ENCODE data around the gene LGMN. TPM values are rescaled to one million over a fixed set of nuclear protein-coding genes. Genes with fewer than 3 reads are reported as not detected.

Gene LGMN
- polyA plus RNA-seq, 1 donor (not counting 4 experiments of a cell fraction or from before 2014, with no cell fraction given): 61.0 TPM

DNA sequence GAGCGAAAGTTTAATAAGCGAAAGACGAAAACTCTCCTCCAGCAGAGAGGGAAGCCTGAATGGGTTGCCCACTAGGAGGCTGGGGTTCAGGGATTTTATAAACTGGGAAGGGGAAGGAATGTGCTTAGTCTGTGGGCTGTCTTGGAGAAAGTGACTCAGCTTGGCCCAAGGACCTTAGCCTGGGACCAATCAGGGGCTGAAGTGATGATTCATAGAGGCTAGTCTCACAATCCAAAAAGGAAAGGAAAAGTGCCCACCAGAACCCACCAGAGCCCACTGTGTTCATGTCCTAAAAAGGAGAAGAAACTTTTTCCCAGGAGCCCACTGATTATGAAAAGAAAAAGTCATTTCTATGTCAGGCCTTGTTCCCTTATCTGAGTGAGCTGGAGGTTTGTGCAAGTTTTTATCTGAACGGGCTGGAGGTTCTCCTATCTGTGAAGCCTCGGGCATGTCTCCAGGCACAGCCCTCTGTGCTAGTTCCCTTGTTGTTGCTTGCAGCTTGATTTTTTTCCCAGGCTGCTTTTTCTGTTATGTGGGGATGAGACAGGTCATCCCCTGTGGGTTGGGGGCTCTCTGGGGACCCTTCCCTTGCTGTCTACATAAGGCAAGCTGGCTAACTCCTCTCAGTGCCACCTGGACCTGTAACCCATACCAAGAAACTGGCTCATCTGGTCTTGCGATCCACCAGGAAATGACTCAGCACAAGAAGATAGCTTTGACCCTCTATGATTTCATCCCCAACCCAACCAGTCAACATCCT lies 37.4 kb upstream of the LGMN start:
- H3K9me3 ChIP-seq (ENCODE audit: control insufficient read depth, low read depth, low read length): peaks cover 3% of the 10 kb centered on the region
- H3K9ac ChIP-seq (ENCODE audit: control insufficient read depth, extremely low read depth, insufficient read depth, low read length): no peak overlapping the region
- H3K36me3 ChIP-seq (ENCODE audit: control insufficient read depth in 2 of 2, extremely low read depth in 1 of 2, insufficient read depth in 2 of 2, low read length in 2 of 2): no peaks in the 10 kb centered on the region
- dilution Hi-C loops (cut with MboI; ENCODE audit: extremely low pct_ligation_motif_present, low sequenced_read_pairs): no loop called here
- no peaks in the 10 kb centered on the region for H3K27me3 ChIP-seq (ENCODE audit: control insufficient read depth, extremely low read depth, insufficient read depth, low read length)
- peak overlapping the region in 1 of 3 experiments; percentile 10 for H3K4me3 ChIP-seq (ENCODE audit: control insufficient read depth in 2 of 3, extremely low read depth in 1 of 3, insufficient read depth in 2 of 3, low read depth in 1 of 3, low read length in 3 of 3)
- TF ChIP-seq, protein P1, sequence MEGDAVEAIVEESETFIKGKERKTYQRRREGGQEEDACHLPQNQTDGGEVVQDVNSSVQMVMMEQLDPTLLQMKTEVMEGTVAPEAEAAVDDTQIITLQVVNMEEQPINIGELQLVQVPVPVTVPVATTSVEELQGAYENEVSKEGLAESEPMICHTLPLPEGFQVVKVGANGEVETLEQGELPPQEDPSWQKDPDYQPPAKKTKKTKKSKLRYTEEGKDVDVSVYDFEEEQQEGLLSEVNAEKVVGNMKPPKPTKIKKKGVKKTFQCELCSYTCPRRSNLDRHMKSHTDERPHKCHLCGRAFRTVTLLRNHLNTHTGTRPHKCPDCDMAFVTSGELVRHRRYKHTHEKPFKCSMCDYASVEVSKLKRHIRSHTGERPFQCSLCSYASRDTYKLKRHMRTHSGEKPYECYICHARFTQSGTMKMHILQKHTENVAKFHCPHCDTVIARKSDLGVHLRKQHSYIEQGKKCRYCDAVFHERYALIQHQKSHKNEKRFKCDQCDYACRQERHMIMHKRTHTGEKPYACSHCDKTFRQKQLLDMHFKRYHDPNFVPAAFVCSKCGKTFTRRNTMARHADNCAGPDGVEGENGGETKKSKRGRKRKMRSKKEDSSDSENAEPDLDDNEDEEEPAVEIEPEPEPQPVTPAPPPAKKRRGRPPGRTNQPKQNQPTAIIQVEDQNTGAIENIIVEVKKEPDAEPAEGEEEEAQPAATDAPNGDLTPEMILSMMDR (optimal IDR thresholded peaks at IDR 0.05 in 1 of 3, IDR thresholded peaks at IDR 0.05 in 1 of 3, conservative IDR thresholded peaks at IDR 0.05 in 1 of 3; ENCODE audit: extremely low read depth in 1 of 3, insufficient read depth in 2 of 3, low read length in 3 of 3): no peak
- no peak for TF ChIP-seq EZH2 (IDR thresholded peaks at IDR 0.05; ENCODE audit: low read length)
- H3K4me1 ChIP-seq (ENCODE audit: control insufficient read depth, extremely low read depth, insufficient read depth, low read length): peaks cover 13% of the 10 kb centered on the region
- H3K27ac ChIP-seq (ENCODE audit: control insufficient read depth, insufficient read depth, low read length): peak overlapping the region; percentile 51
- no peaks in the 10 kb centered on the region for H3K79me2 ChIP-seq (ENCODE audit: control insufficient read depth, insufficient read depth, low read length)
- H2AFZ ChIP-seq (ENCODE audit: control insufficient read depth, low read length): peak overlapping the region; percentile 57
- no peaks in the 10 kb centered on the region for H4K20me1 ChIP-seq (ENCODE audit: control insufficient read depth, extremely low read depth, insufficient read depth, low read length)
- DNase-seq (ENCODE audit: low read depth, low spot score): no peak
- H3K9me1 ChIP-seq (ENCODE audit: control insufficient read depth, extremely low read depth, insufficient read depth, low read length): no peaks in the 10 kb centered on the region
- peak; percentile 84 for FAIRE-seq
- H3K4me2 ChIP-seq (ENCODE audit: control insufficient read depth, extremely low read depth, insufficient read depth, low read depth, low read length): peak overlapping the region; percentile 60

DNA sequence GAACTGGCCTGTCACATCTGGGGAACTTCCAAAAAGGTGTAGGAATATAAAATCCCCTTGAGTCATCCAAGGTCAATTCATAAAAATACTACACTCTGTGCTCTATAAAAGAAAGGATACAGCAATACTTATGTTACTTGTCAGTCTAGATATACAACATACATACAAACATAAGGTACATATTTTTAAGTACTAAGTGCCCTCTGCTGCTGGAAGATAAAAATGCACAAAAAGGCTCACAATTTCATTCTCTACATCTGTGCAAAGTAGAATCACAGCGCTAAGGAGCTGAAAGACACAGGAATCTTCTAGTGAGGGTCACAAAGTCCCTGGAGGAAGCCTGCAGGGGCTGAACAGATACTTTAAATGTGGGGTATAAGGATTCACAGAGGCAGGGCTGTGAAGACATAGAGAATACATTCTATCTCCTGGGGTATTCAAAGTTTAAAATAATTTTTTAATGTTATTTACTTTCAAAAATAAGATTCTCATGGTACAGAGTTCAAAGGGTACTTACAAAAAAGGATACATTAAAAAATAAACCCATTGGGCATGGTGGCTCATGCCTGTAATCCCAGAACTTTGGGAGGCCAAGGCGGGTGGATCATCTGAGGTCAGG lies 35.5 kb upstream of the LGMN start:
- Histone ChIP-seq H3K4me3 (ENCODE audit: control insufficient read depth in 2 of 3, extremely low read depth in 1 of 3, insufficient read depth in 2 of 3, low read depth in 1 of 3, low read length in 3 of 3) (no peak overlapping the region), H3K4me1 (ENCODE audit: control insufficient read depth, extremely low read depth, insufficient read depth, low read length) (peaks cover 13% of the 10 kb centered on the region), H2AFZ (ENCODE audit: control insufficient read depth, low read length) (no peak overlapping the region), H3K9ac (ENCODE audit: control insufficient read depth, extremely low read depth, insufficient read depth, low read length) (no peak overlapping the region), H3K4me2 (ENCODE audit: control insufficient read depth, extremely low read depth, insufficient read depth, low read depth, low read length) (no peak overlapping the region), H3K36me3 (ENCODE audit: control insufficient read depth in 2 of 2, extremely low read depth in 1 of 2, insufficient read depth in 2 of 2, low read length in 2 of 2) (no peaks in the 10 kb centered on the region), H3K9me1 (ENCODE audit: control insufficient read depth, extremely low read depth, insufficient read depth, low read length) (no peaks in the 10 kb centered on the region), H3K27ac (ENCODE audit: control insufficient read depth, insufficient read depth, low read length) (no peak overlapping the region), H3K9me3 (ENCODE audit: control insufficient read depth, low read depth, low read length) (peaks cover 3% of the 10 kb centered on the region), H3K79me2 (ENCODE audit: control insufficient read depth, insufficient read depth, low read length) (no peaks in the 10 kb centered on the region), H4K20me1 (ENCODE audit: control insufficient read depth, extremely low read depth, insufficient read depth, low read length) (no peaks in the 10 kb centered on the region), H3K27me3 (ENCODE audit: control insufficient read depth, extremely low read depth, insufficient read depth, low read length) (no peaks in the 10 kb centered on the region)
- dilution Hi-C loops (cut with MboI; ENCODE audit: extremely low pct_ligation_motif_present, low sequenced_read_pairs): no loop called here
- no peak for DNase-seq (ENCODE audit: low read depth, low spot score)
- peak; percentile 39 for FAIRE-seq
- TF ChIP-seq EZH2 (IDR thresholded peaks at IDR 0.05; ENCODE audit: low read length): no peak
- TF ChIP-seq, protein P1 (optimal IDR thresholded peaks at IDR 0.05 in 1 of 3, IDR thresholded peaks at IDR 0.05 in 1 of 3, conservative IDR thresholded peaks at IDR 0.05 in 1 of 3; ENCODE audit: extremely low read depth in 1 of 3, insufficient read depth in 2 of 3, low read length in 3 of 3): peak in 1 of 3 experiments; percentile 63

Data from keratinocyte (primary cell).